Uterus (tissue), 4 donors: ENCODE measurements around the gene ZDHHC14. TPM values are rescaled to one million over a fixed set of nuclear protein-coding genes. Genes with fewer than 3 reads are reported as not detected.

Source experiments
- DNase-seq, 2 donors: peaks; one replicate each; pipeline ENCODE4 v3.0.0-alpha.2; 2019 to 2020
- H3K27ac ChIP-seq, 2 donors: fragments of 200-600 bp; sonication (generic); 1 replicate in 1 of 2; 2 replicates in 1 of 2; pipeline ENCODE4 v1.5.1; 2016 to 2018
- H3K27me3 ChIP-seq, 2 donors: fragments of 200-600 bp; sonication (generic); one replicate each; pipeline ENCODE4 v1.5.1; 2018 to 2019; ENCODE audit warnings: control low read depth in 1 of 2
- H3K36me3 ChIP-seq, 2 donors: fragments of 200-600 bp; sonication (generic); one replicate each; pipeline ENCODE4 v1.5.1; 2019; ENCODE audit warnings: control low read depth in 1 of 2
- H3K4me1 ChIP-seq, 2 donors: fragments of 200-600 bp; sonication (generic); one replicate each; pipeline ENCODE4 v1.5.1; 2018 to 2019; ENCODE audit warnings: control low read depth in 1 of 2
- H3K4me3 ChIP-seq, 2 donors: fragments of 200-600 bp; sonication (generic); 1 replicate in 1 of 2; 2 replicates in 1 of 2; pipeline ENCODE4 v1.5.1; 2018 to 2019; ENCODE audit warnings: mild to moderate bottlenecking in 1 of 2
- H3K9me3 ChIP-seq, 2 donors: fragments of 200-600 bp; sonication (generic); one replicate each; pipeline ENCODE4 v1.5.1; 2019; ENCODE audit warnings: control low read depth in 1 of 2
- POLR2A ChIP-seq, 2 donors: fragments of 450-650 bp; IDR thresholded peaks; one replicate each; pipeline ENCODE4 v1.6.1; 2016; ENCODE audit warnings: antibody characterized with exemption in 2 of 2, mild to moderate bottlenecking in 1 of 2, moderate library complexity in 1 of 2
- intact Hi-C: fragments of 100-400 bp; cut with DNase I; formaldehyde crosslinking; loops from one replicate; pipeline ENCODE4 v1.15.1; 2023; ENCODE audit warnings: low total_unique reads
- total RNA-seq, 4 donors: library from RNA; depleted of rRNA in 3 of 4; stranded (reverse); fragments of >200 nt in 3 of 4; gene quantifications; one replicate each; pipeline versions ENCODE4 v1.1.0 to v1.2.4, GENCODE V29; 2014 to 2023
- TF ChIP-seq, protein P1 (sequence below), 4 experiments: fragments of 200-600 bp in 2 of 4; fragments of 450-650 bp in 2 of 4; sonication (generic) in 2 of 4; IDR thresholded peaks; one replicate each; pipeline ENCODE4 v1.5.1; 2016 to 2019; ENCODE audit warnings: antibody characterized with exemption in 4 of 4, mild to moderate bottlenecking in 2 of 4, moderate library complexity in 1 of 4
- donor health status: DM: yes; HTN: yes; CAD: no.

The ZDHHC14 gene
- total RNA-seq, 4 donors from 2014 or later: 5.6 to 28.3 (median 12.9) TPM

DNA sequence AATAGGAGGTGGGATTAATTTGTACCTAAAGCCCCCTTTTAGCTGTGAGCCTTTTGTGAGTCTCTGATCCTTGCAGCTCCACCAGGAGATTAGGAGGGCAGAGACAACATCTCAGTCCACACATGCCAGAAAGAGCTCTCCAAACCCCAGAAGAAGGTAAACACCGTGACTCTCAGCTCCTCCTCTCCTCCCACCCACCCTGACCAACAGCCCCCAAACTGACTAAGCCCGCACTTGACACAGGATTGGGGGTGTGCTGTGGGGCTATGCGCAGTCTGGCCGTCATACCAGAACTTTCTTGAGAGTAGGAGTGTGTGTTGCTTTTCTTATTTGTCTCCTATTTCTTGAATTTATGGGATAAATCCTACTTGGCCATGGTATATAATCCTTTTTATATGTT, 277.3 kb downstream of the ZDHHC14 start:
- intact Hi-C loops: no loop called here
- Histone ChIP-seq H3K4me1 (no peaks in the 10 kb centered on the region), H3K27ac (peak overlapping the region in 1 of 2 donors; percentile 40), H3K36me3 (no peaks in the 10 kb centered on the region), H3K27me3 (no peaks in the 10 kb centered on the region), H3K4me3 (no peak overlapping the region), H3K9me3 (no peaks in the 10 kb centered on the region)
- no peak for TF ChIP-seq POLR2A (IDR thresholded peaks at IDR 0.05)
- TF ChIP-seq, protein P1, sequence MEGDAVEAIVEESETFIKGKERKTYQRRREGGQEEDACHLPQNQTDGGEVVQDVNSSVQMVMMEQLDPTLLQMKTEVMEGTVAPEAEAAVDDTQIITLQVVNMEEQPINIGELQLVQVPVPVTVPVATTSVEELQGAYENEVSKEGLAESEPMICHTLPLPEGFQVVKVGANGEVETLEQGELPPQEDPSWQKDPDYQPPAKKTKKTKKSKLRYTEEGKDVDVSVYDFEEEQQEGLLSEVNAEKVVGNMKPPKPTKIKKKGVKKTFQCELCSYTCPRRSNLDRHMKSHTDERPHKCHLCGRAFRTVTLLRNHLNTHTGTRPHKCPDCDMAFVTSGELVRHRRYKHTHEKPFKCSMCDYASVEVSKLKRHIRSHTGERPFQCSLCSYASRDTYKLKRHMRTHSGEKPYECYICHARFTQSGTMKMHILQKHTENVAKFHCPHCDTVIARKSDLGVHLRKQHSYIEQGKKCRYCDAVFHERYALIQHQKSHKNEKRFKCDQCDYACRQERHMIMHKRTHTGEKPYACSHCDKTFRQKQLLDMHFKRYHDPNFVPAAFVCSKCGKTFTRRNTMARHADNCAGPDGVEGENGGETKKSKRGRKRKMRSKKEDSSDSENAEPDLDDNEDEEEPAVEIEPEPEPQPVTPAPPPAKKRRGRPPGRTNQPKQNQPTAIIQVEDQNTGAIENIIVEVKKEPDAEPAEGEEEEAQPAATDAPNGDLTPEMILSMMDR (IDR thresholded peaks at IDR 0.05): no peak
- no peak for DNase-seq

DNA sequence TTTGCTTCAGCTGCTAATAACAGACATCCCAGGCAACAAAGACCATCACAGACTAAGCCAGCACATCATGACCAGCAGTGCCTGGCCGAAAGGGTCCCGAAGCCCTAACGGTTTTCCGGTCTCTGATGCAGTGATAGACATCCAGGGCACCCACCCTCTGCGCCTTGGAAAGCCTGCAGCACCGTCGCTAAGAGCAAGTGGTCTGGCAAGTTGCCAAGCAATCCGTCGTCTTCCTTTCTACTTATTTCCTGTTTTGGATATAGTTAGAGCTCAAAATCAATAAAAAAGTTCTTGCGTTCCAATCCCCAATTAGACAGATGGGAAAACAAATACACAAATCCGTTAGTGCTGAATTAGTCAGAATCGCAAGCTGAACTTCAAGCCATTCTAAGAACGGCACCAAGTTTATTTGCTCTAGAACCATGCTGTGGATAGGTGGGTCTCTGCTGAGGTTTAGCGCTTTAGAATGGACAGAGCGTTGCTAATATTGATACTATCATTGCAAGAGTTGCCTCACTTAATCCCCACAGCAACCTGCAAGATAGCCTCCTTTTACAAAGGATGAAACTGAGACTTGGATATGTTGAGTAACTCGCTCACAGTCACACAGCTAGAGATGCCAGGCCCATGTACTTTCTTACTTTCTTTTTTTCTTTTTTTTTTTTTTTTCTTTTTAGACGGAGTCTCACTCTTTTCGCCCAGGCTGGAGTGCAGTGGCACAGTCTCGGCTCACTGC, 278.7 kb downstream of the ZDHHC14 start:
- H3K36me3 ChIP-seq: no peaks in the 10 kb centered on the region
- intact Hi-C loops: loop anchor here (10.0 kb wide), 1 partner anchor 335 kb away; the partner anchor contains the start of gene TMEM242
- H3K4me3 ChIP-seq: no peak overlapping the region
- no peaks in the 10 kb centered on the region for H3K27me3 ChIP-seq
- H3K27ac ChIP-seq: no peak overlapping the region
- no peak for TF ChIP-seq POLR2A (IDR thresholded peaks at IDR 0.05)
- TF ChIP-seq, protein P1 (IDR thresholded peaks at IDR 0.05): no peak
- H3K9me3 ChIP-seq: no peaks in the 10 kb centered on the region
- H3K4me1 ChIP-seq: no peaks in the 10 kb centered on the region
- no peak for DNase-seq

DNA sequence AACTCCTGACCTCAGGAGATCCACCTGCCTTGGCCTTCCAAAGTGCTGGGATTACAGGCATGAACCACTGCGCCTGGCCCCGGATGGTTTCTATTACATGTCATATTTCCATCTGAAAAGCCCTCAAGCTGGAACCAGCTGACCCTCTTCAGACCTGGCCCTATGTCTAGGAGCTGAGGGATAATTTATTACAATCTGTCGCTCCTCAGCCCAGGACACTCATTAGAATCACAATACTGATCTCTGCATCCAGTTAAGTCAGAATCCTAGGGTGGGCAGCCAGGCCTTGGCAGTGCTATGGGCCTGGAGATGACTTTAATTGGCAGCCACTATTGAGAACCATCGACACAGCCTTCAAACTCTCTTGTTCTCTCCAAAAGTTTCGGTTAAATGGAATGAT, 279.4 kb downstream of the ZDHHC14 start:
- H3K36me3 ChIP-seq: no peaks in the 10 kb centered on the region
- no peak overlapping the region for H3K4me3 ChIP-seq
- no peak for TF ChIP-seq POLR2A (IDR thresholded peaks at IDR 0.05)
- DNase-seq: no peak
- intact Hi-C loops: loop anchor here (10.0 kb wide), 1 partner anchor 336 kb away; the partner anchor contains the start of gene TMEM242
- no peaks in the 10 kb centered on the region for H3K9me3 ChIP-seq
- H3K27me3 ChIP-seq: no peaks in the 10 kb centered on the region
- H3K27ac ChIP-seq: no peak overlapping the region
- no peaks in the 10 kb centered on the region for H3K4me1 ChIP-seq

DNA sequence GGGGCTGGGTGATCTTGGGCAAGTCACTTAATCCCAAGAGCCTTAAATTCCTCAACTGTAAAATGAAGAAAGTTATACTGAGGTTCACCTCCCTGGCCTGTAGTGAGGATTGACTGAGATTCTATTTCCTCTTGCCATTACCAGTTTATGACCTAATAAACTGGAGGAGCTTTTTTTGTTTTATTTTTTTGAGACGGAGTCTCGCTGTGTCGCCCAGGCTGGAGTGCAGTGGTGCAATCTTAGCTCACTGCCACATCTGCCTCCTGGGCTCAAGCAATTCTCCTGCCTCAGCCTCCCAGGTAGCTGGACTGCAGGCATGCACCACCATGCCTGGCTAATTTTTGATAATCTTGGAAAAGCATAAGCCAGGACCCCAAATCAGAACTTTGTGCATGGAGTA, 280.7 kb downstream of the ZDHHC14 start:
- H3K4me1 ChIP-seq: no peaks in the 10 kb centered on the region
- no peak for TF ChIP-seq POLR2A (IDR thresholded peaks at IDR 0.05)
- TF ChIP-seq, protein P1 (IDR thresholded peaks at IDR 0.05): no peak
- intact Hi-C loops: loop anchor here (10.0 kb wide), 1 partner anchor 337 kb away; the partner anchor contains the start of gene TMEM242
- no peak for DNase-seq
- no peak overlapping the region for H3K4me3 ChIP-seq
- no peak overlapping the region for H3K27ac ChIP-seq
- no peaks in the 10 kb centered on the region for H3K36me3 ChIP-seq
- no peaks in the 10 kb centered on the region for H3K27me3 ChIP-seq
- no peaks in the 10 kb centered on the region for H3K9me3 ChIP-seq

DNA sequence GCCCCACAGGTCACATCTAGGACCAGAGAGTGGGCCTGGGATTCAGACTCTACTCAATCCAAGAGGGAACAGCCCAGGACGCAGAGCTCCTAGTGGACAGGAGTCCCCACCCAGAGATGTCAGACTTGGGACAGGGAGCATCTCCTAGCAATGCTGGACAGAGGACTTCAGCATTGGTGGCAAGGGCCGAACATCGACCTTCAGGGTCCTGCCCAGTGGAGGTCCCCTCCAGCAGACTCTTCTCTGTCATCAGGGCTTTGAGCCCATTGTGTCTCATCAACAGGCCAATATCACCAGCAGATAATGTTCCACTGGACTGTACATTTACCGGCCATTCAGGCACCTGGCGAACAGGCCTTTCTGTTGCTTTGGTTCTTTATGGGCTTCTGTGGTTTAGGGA, 282.3 kb downstream of the ZDHHC14 start:
- intact Hi-C loops: loop anchor here (10.0 kb wide), 1 partner anchor 338 kb away; the partner anchor contains the start of gene TMEM242
- Histone ChIP-seq H3K9me3 (no peaks in the 10 kb centered on the region), H3K4me1 (peaks cover 0 to 8% of the 10 kb centered on the region in 2 donors), H3K27ac (no peak overlapping the region), H3K27me3 (no peaks in the 10 kb centered on the region), H3K4me3 (no peak overlapping the region), H3K36me3 (no peaks in the 10 kb centered on the region)
- no peak for DNase-seq
- TF ChIP-seq POLR2A (IDR thresholded peaks at IDR 0.05): no peak
- TF ChIP-seq, protein P1 (IDR thresholded peaks at IDR 0.05): no peak
